NCI-H2196 treated with DMSO at 0.1 percent for 48 hours (cell line): ENCODE measurements around the gene TGFBR1.
A peak's percentile ranks its signal among the peaks of the same experiment; 100 is the strongest.

Experiments used
- DNase-seq: peaks from one replicate; lab custom pipeline; 2025; ENCODE audit not compliant: unreplicated experiment; lab: John Stamatoyannopoulos, UW

Gene TGFBR1

GRCh38 chr9:99167694-99168093 lies 62.8 kb downstream of the TGFBR1 start:
- no peak for DNase-seq

GRCh38 chr9:99169086-99169485 lies 64.2 kb downstream of the TGFBR1 start:
- no peak for DNase-seq

- no peak for DNase-seq
These were observed 65.3 kb downstream of the TGFBR1 start for GRCh38 chr9:99169982-99170761.

- DNase-seq = no peak
These were observed 66.6 kb downstream of the TGFBR1 start for GRCh38 chr9:99171225-99172123.

GRCh38 chr9:99172124-99173091 lies 67.5 kb downstream of the TGFBR1 start:
- no peak for DNase-seq

- DNase-seq = no peak
These were observed 68.9 kb downstream of the TGFBR1 start for GRCh38 chr9:99173570-99174504.

GRCh38 chr9:99176527-99177013 lies 71.7 kb downstream of the TGFBR1 start:
- no peak for DNase-seq

GRCh38 chr9:99177576-99178366 lies 72.9 kb downstream of the TGFBR1 start:
- DNase-seq = no peak

GRCh38 chr9:99178912-99179872 lies 74.3 kb downstream of the TGFBR1 start:
- no peak for DNase-seq

GRCh38 chr9:99180199-99180598 lies 75.3 kb downstream of the TGFBR1 start:
- no peak for DNase-seq

- DNase-seq = no peak
These were observed 75.7 kb downstream of the TGFBR1 start for GRCh38 chr9:99180662-99181061.

- DNase-seq = no peak
These were observed 76.3 kb downstream of the TGFBR1 start for GRCh38 chr9:99181206-99181605.

- DNase-seq = no peak
These were observed 76.7 kb downstream of the TGFBR1 start for GRCh38 chr9:99181621-99182020.

GRCh38 chr9:99182356-99182755 lies 77.4 kb downstream of the TGFBR1 start:
- no peak for DNase-seq

- DNase-seq = no peak
These were observed 78.7 kb downstream of the TGFBR1 start for GRCh38 chr9:99183616-99184015.

- no peak for DNase-seq
These were observed 79.2 kb downstream of the TGFBR1 start for GRCh38 chr9:99184110-99184474.

- DNase-seq = peak; percentile 79
These were observed 79.8 kb downstream of the TGFBR1 start for GRCh38 chr9:99184475-99185347.
